Duodenal mucosa (tissue), 2 donors: ENCODE results near the gene SOCS7.

Experiments used
- H3K27ac ChIP-seq: one replicate; pipeline ENCODE4 v1.7.0; 2013; ENCODE audit warnings: low read depth, low read length
- H3K27me3 ChIP-seq, 2 donors: one replicate each; pipeline ENCODE4 v1.7.0; 2013; ENCODE audit warnings: low read length in 2 of 2, control low read depth in 1 of 2; ENCODE audit not compliant: insufficient read depth in 2 of 2, control insufficient read depth in 1 of 2
- H3K36me3 ChIP-seq, 2 donors: one replicate each; pipeline ENCODE4 v1.7.0; 2013; ENCODE audit warnings: low read length in 2 of 2, control low read depth in 1 of 2; ENCODE audit not compliant: insufficient read depth in 2 of 2, control insufficient read depth in 1 of 2
- H3K4me1 ChIP-seq, 2 donors: one replicate each; pipeline ENCODE4 v1.7.0; 2013; ENCODE audit warnings: low read length in 2 of 2, control low read depth in 1 of 2; ENCODE audit not compliant: insufficient read depth in 2 of 2, control insufficient read depth in 1 of 2
- H3K4me3 ChIP-seq, 2 donors: one replicate each; pipeline ENCODE4 v1.7.0; 2013; ENCODE audit warnings: low read length in 2 of 2, low read depth in 1 of 2
- H3K9ac ChIP-seq, 2 donors: one replicate each; pipeline ENCODE4 v1.7.0; 2013; ENCODE audit warnings: low read length in 2 of 2, low read depth in 1 of 2
- H3K9me3 ChIP-seq, 2 donors: one replicate each; pipeline ENCODE4 v1.7.0; 2013; ENCODE audit warnings: low read length in 2 of 2, control low read depth in 1 of 2; ENCODE audit not compliant: control insufficient read depth in 1 of 2

Gene SOCS7

GRCh38 chr17:38326996-38327792, 24.4 kb upstream of the SOCS7 start:
- peaks cover 0 to 11% of the 10 kb centered on the region in 2 donors for H3K36me3 ChIP-seq
- peaks cover 5 to 10% of the 10 kb centered on the region in 2 donors for H3K4me1 ChIP-seq
- no peaks in the 10 kb centered on the region for H3K27me3 ChIP-seq
- H3K9me3 ChIP-seq = no peaks in the 10 kb centered on the region
- H3K27ac ChIP-seq = no peak overlapping the region
- no peak overlapping the region for H3K4me3 ChIP-seq
- no peak overlapping the region for H3K9ac ChIP-seq

GRCh38 chr17:38327936-38328335, 23.7 kb upstream of the SOCS7 start:
- Histone ChIP-seq H3K9me3 (no peaks in the 10 kb centered on the region), H3K27ac (no peak overlapping the region), H3K36me3 (peaks cover 0 to 4% of the 10 kb centered on the region in 2 donors), H3K4me3 (no peak overlapping the region), H3K4me1 (peaks cover 5 to 10% of the 10 kb centered on the region in 2 donors), H3K27me3 (no peaks in the 10 kb centered on the region), H3K9ac (no peak overlapping the region)

- H3K36me3 ChIP-seq = no peaks in the 10 kb centered on the region
- no peak overlapping the region for H3K27ac ChIP-seq
- no peaks in the 10 kb centered on the region for H3K27me3 ChIP-seq
- no peak overlapping the region for H3K4me3 ChIP-seq
- no peaks in the 10 kb centered on the region for H3K9me3 ChIP-seq
- H3K4me1 ChIP-seq = peaks cover 5 to 10% of the 10 kb centered on the region in 2 donors
- no peak overlapping the region for H3K9ac ChIP-seq
Measured at GRCh38 chr17:38328620-38329019, 23.0 kb upstream of the SOCS7 start.

- Histone ChIP-seq H3K4me3 (no peak overlapping the region), H3K36me3 (no peaks in the 10 kb centered on the region), H3K9ac (no peak overlapping the region), H3K27me3 (no peaks in the 10 kb centered on the region), H3K27ac (no peak overlapping the region), H3K4me1 (peaks cover 5 to 6% of the 10 kb centered on the region in 2 donors), H3K9me3 (no peaks in the 10 kb centered on the region)
Measured at GRCh38 chr17:38329284-38329683, 22.4 kb upstream of the SOCS7 start.

- H3K4me3 ChIP-seq = no peak overlapping the region
- H3K9me3 ChIP-seq = no peaks in the 10 kb centered on the region
- H3K9ac ChIP-seq = no peak overlapping the region
- no peak overlapping the region for H3K27ac ChIP-seq
- no peaks in the 10 kb centered on the region for H3K4me1 ChIP-seq
- no peaks in the 10 kb centered on the region for H3K36me3 ChIP-seq
- H3K27me3 ChIP-seq = no peaks in the 10 kb centered on the region
Measured at GRCh38 chr17:38329808-38330730, 21.6 kb upstream of the SOCS7 start.

GRCh38 chr17:38330941-38331411, 20.7 kb upstream of the SOCS7 start:
- H3K9me3 ChIP-seq = no peaks in the 10 kb centered on the region
- no peak overlapping the region for H3K9ac ChIP-seq
- H3K27me3 ChIP-seq = no peaks in the 10 kb centered on the region
- no peaks in the 10 kb centered on the region for H3K4me1 ChIP-seq
- no peaks in the 10 kb centered on the region for H3K36me3 ChIP-seq
- H3K4me3 ChIP-seq = no peak overlapping the region
- H3K27ac ChIP-seq = no peak overlapping the region

- no peaks in the 10 kb centered on the region for H3K27me3 ChIP-seq
- no peak overlapping the region for H3K27ac ChIP-seq
- no peaks in the 10 kb centered on the region for H3K36me3 ChIP-seq
Measured at GRCh38 chr17:38332735-38333134, 18.9 kb upstream of the SOCS7 start.

GRCh38 chr17:38333635-38334295, 17.9 kb upstream of the SOCS7 start:
- Histone ChIP-seq H3K27ac (no peak overlapping the region), H3K4me1 (no peaks in the 10 kb centered on the region), H3K9me3 (no peaks in the 10 kb centered on the region), H3K27me3 (no peaks in the 10 kb centered on the region), H3K9ac (no peak overlapping the region), H3K36me3 (no peaks in the 10 kb centered on the region), H3K4me3 (no peak overlapping the region)

More at GRCh38 chr17:38332735-38333134, 18.9 kb upstream of the SOCS7 start:
- Histone ChIP-seq H3K4me3 (no peak overlapping the region), H3K9ac (no peak overlapping the region), H3K4me1 (no peaks in the 10 kb centered on the region), H3K9me3 (no peaks in the 10 kb centered on the region)

- no peak overlapping the region for H3K27ac ChIP-seq
- H3K4me1 ChIP-seq = no peaks in the 10 kb centered on the region
Measured at GRCh38 chr17:38334480-38335364, 16.9 kb upstream of the SOCS7 start.

More at GRCh38 chr17:38334480-38335364, 16.9 kb upstream of the SOCS7 start:
- no peak overlapping the region for H3K4me3 ChIP-seq
- no peaks in the 10 kb centered on the region for H3K27me3 ChIP-seq
- no peaks in the 10 kb centered on the region for H3K36me3 ChIP-seq
- no peak overlapping the region for H3K9ac ChIP-seq
- no peaks in the 10 kb centered on the region for H3K9me3 ChIP-seq
